MM.1S (cell line): ENCODE data around the gene JAML.

Experiments used
- DNase-seq: peaks from one replicate; pipeline ENCODE4 v3.0.0-alpha.2; 2015
- H2AFZ ChIP-seq: fragments of 300-600 bp; sonication (generic); 2 replicates; pipeline ENCODE4 v1.6.0; 2016; ENCODE audit warnings: antibody characterized with exemption, low read length
- H3F3A ChIP-seq: fragments of 300-600 bp; sonication (generic); 2 replicates; pipeline ENCODE4 v1.6.1; 2016; ENCODE audit warnings: mild to moderate bottlenecking, antibody characterized with exemption, low read length, moderate library complexity, mixed read lengths; ENCODE audit not compliant: insufficient read depth
- H3K27ac ChIP-seq: fragments of 300-600 bp; sonication (generic); 2 replicates; pipeline ENCODE4 v1.5.1; 2016; ENCODE audit warnings: mild to moderate bottlenecking, low read length
- H3K27me3 ChIP-seq: fragments of 300-600 bp; sonication (generic); replicated peaks from 2 replicates; pipeline ENCODE4 v1.6.0; 2016; ENCODE audit warnings: low read length; ENCODE audit not compliant: insufficient read depth
- H3K36me3 ChIP-seq: fragments of 300-600 bp; sonication (generic); replicated peaks from 2 replicates; pipeline ENCODE4 v1.6.1; 2016; ENCODE audit warnings: mild to moderate bottlenecking, low read length, mixed read lengths; ENCODE audit not compliant: insufficient read depth
- H3K4me1 ChIP-seq: fragments of 300-600 bp; sonication (generic); 2 replicates; pipeline ENCODE4 v1.6.1; 2016; ENCODE audit warnings: low read length, mixed read lengths
- H3K4me2 ChIP-seq: fragments of 300-600 bp; sonication (generic); 2 replicates; pipeline ENCODE4 v1.6.0; 2016; ENCODE audit warnings: low read depth, low read length
- H3K4me3 ChIP-seq: fragments of 300-600 bp; sonication (generic); 2 replicates; pipeline ENCODE4 v1.5.1; 2016; ENCODE audit warnings: low read length, mixed read lengths
- H3K79me2 ChIP-seq: fragments of 300-600 bp; sonication (generic); 2 replicates; pipeline ENCODE4 v1.6.1; 2016; ENCODE audit warnings: mixed run types, low read length, mixed read lengths
- H3K9ac ChIP-seq: fragments of 300-600 bp; sonication (generic); 2 replicates; pipeline ENCODE4 v1.6.1; 2016; ENCODE audit warnings: low read length, mixed read lengths
- H3K9me2 ChIP-seq: fragments of 300-600 bp; sonication (generic); replicated peaks from 2 replicates; pipeline ENCODE4 v1.6.1; 2016; ENCODE audit warnings: mild to moderate bottlenecking, low read length, mixed read lengths; ENCODE audit not compliant: insufficient read depth
- H3K9me3 ChIP-seq: fragments of 300-600 bp; sonication (generic); replicated peaks from 2 replicates; pipeline ENCODE4 v1.6.1; 2016; ENCODE audit warnings: mild to moderate bottlenecking, low read length, mixed read lengths; ENCODE audit not compliant: insufficient read depth
- H4K20me1 ChIP-seq: fragments of 300-600 bp; sonication (generic); 2 replicates; pipeline ENCODE4 v1.6.1; 2016; ENCODE audit warnings: mild to moderate bottlenecking, low read length, moderate library complexity, mixed read lengths; ENCODE audit not compliant: insufficient read depth
- EZH2 ChIP-seq: fragments of 300-600 bp; sonication (generic); optimal IDR thresholded peaks from 2 replicates; pipeline ENCODE3; 2017; ENCODE audit warnings: low read depth, mild to moderate bottlenecking, antibody characterized with exemption, low read length, mixed read lengths
- EZH2phosphoT487 ChIP-seq: fragments of 300-600 bp; sonication (generic); IDR thresholded peaks from 2 replicates; pipeline ENCODE4 v1.6.1; 2018; ENCODE audit warnings: antibody characterized with exemption, low read length
- TF ChIP-seq, protein P1 (sequence below): fragments of 300-600 bp; sonication (generic); IDR thresholded peaks from 2 replicates; pipeline ENCODE4 v1.5.1; 2016; ENCODE audit warnings: antibody characterized with exemption, low read length, mixed read lengths

The JAML gene

DNA sequence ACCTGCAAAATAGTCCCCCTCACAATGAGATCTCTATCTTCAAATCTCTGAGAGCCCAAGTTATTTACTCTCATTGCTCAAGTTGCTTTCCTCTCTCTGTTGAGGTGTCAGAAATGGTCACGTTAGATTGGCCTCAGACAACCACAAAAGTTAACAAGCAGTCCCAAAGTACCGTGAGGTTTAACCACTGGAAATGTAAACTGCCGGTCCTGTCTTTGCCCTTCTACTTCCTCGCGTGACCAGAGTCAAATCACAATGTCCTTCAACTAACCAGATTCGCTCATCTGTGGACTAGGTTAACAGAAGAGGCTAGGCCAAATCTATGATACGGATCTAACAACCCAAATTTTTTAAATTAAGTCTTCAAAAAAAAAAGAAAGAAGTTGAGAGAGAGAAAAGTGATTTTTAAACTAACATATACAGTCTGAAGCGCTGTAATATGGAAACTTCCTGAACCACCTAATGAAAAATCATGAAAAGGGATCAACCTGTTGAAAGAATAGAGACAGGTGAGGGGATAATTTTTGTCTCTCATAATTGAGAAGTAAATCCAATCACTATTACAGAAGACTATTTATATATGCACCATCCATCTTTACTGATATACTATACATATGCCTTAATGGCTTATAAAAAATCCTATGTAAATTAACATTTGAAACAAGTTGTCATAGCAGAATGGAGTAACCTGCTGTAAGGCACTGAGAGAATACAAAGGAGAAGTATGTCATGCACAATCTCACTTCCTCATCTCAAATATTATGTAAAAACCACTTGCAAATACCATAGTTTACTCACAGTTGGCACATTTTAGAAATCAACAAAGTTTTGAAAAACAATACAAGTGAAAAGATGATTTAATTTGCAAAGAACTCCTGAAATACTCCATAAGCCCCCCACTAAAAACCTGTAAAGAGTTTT is 3.3 kb upstream of the JAML start:
- no peak for DNase-seq
- Histone ChIP-seq H3K9me3 (no peaks in the 10 kb centered on the region), H3K4me2 (no peak overlapping the region), H3F3A (no peaks in the 10 kb centered on the region), H3K9me2 (no peaks in the 10 kb centered on the region), H3K79me2 (no peaks in the 10 kb centered on the region), H4K20me1 (no peaks in the 10 kb centered on the region), H3K9ac (no peak overlapping the region), H3K36me3 (no peaks in the 10 kb centered on the region), H3K4me3 (no peak overlapping the region), H3K27ac (no peak overlapping the region), H3K4me1 (no peaks in the 10 kb centered on the region), H3K27me3 (no peaks in the 10 kb centered on the region), H2AFZ (no peak overlapping the region)
- TF ChIP-seq EZH2 (no peak), EZH2phosphoT487 (no peak)
- TF ChIP-seq, protein P1, sequence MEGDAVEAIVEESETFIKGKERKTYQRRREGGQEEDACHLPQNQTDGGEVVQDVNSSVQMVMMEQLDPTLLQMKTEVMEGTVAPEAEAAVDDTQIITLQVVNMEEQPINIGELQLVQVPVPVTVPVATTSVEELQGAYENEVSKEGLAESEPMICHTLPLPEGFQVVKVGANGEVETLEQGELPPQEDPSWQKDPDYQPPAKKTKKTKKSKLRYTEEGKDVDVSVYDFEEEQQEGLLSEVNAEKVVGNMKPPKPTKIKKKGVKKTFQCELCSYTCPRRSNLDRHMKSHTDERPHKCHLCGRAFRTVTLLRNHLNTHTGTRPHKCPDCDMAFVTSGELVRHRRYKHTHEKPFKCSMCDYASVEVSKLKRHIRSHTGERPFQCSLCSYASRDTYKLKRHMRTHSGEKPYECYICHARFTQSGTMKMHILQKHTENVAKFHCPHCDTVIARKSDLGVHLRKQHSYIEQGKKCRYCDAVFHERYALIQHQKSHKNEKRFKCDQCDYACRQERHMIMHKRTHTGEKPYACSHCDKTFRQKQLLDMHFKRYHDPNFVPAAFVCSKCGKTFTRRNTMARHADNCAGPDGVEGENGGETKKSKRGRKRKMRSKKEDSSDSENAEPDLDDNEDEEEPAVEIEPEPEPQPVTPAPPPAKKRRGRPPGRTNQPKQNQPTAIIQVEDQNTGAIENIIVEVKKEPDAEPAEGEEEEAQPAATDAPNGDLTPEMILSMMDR = no peak

DNA sequence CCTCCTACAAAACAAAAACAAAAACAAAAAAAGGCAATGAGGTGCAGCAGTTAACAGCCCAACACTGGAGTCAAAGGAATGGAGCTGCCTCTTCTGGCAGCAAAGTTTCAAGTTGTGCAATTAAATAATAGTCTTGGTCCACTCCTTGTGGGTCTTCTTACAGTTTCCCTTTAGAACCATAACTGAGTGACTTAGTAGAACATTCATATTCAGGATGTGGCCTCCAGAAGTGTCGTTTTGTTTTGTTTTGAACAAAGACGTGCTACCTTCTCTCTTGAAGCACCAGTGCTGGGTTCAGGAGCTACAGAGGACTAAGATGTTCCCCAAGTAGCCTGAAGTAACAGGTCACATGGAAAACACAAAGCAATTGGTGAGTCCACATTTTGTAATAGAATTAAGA is 2.0 kb upstream of the JAML start:
- DNase-seq = no peak
- no peaks in the 10 kb centered on the region for H3F3A ChIP-seq
- H3K79me2 ChIP-seq = no peaks in the 10 kb centered on the region
- H3K27ac ChIP-seq = no peak overlapping the region
- no peaks in the 10 kb centered on the region for H3K36me3 ChIP-seq
- TF ChIP-seq, protein P1 = no peak
- TF ChIP-seq EZH2 (no peak), EZH2phosphoT487 (no peak)
- no peaks in the 10 kb centered on the region for H3K9me3 ChIP-seq
- H3K4me3 ChIP-seq = no peak overlapping the region
- H3K9me2 ChIP-seq = no peaks in the 10 kb centered on the region
- no peaks in the 10 kb centered on the region for H4K20me1 ChIP-seq
- no peak overlapping the region for H3K9ac ChIP-seq
- H3K27me3 ChIP-seq = no peaks in the 10 kb centered on the region
- no peak overlapping the region for H2AFZ ChIP-seq
- no peak overlapping the region for H3K4me2 ChIP-seq
- H3K4me1 ChIP-seq = no peaks in the 10 kb centered on the region

DNA sequence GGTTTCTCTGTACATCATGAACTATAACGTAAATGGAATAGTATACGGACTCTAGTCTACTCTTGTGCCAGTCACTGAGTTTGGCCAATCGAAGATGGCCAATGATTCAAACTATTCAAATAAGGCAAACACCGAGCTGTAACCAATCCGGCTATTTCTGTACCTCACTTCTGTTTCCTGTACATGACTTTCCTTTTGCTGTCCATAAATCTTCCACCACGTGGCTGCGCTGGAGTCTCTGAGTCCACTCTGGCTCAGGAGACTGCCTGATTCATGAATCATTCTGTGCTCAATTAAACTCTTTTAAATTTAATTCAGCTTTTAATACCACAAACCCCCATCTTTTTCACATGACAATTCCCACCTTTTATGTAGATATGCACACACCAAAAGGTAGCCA is 1.5 kb upstream of the JAML start:
- Histone ChIP-seq H3K9me2 (no peaks in the 10 kb centered on the region), H3K4me1 (no peaks in the 10 kb centered on the region), H3K4me2 (no peak overlapping the region), H3K79me2 (no peaks in the 10 kb centered on the region), H3K9ac (no peak overlapping the region), H3K9me3 (no peaks in the 10 kb centered on the region), H3F3A (no peaks in the 10 kb centered on the region), H2AFZ (no peak overlapping the region), H3K27me3 (0 out of 2 replicates have a peak, but pooled peaks cover 2% of the 10 kb centered on the region), H3K36me3 (no peaks in the 10 kb centered on the region), H4K20me1 (no peaks in the 10 kb centered on the region), H3K27ac (no peak overlapping the region), H3K4me3 (no peak overlapping the region)
- no peak for DNase-seq
- TF ChIP-seq EZH2phosphoT487 = no peak
- TF ChIP-seq, protein P1 = no peak
